K562 (cell line): ENCODE data around the gene OOSP1. TPM values are rescaled to one million over a fixed set of nuclear protein-coding genes. Genes with fewer than 3 reads are reported as not detected.

Experiments
- E2F5 ChIP-seq: sonication (generic); formaldehyde crosslinking; IDR thresholded peaks from 2 replicates; pipeline ENCODE4 v1.8.0; 2022; ENCODE audit warnings: mild to moderate bottlenecking, missing genetic modification reagents
- FOXJ2 ChIP-seq: fragments of 200-800 bp; sonication (Bioruptor generic); IDR thresholded peaks from 2 replicates; pipeline ENCODE4 v1.6.1; 2016; ENCODE audit warnings: missing genetic modification characterization, missing compliant biosample characterization
- HOMEZ ChIP-seq: fragments of 250-450 bp; sonication (Bioruptor Pico); IDR thresholded peaks from 2 replicates; pipeline ENCODE4 v1.4.0; 2020; ENCODE audit warnings: mild to moderate bottlenecking, moderate library complexity
- ILF3 ChIP-seq: fragments of 450-650 bp; IDR thresholded peaks from 2 replicates; pipeline ENCODE4 v1.6.1; 2018; ENCODE audit warnings: antibody characterized with exemption, mild to moderate bottlenecking, moderate library complexity, borderline replicate concordance
- IRF2 ChIP-seq: sonication (generic); formaldehyde crosslinking; IDR thresholded peaks from 2 replicates; pipeline ENCODE4 v1.8.1; 2022; ENCODE audit warnings: mild to moderate bottlenecking, missing genetic modification reagents
- POLR3G ChIP-seq: IDR thresholded peaks from 2 replicates; pipeline ENCODE4 v1.6.1; 2011; ENCODE audit not compliant: insufficient read length, insufficient replicate concordance; ENCODE audit errors: extremely low read depth
- RBM39 ChIP-seq: fragments of 200-400 bp; formaldehyde crosslinking; optimal IDR thresholded peaks from 2 replicates; pipeline ENCODE3; 2018; ENCODE audit warnings: low read depth, low read length
- SMARCC2 ChIP-seq: fragments of 450-650 bp; IDR thresholded peaks from 2 replicates; pipeline ENCODE4 v1.6.1; 2017; ENCODE audit warnings: antibody characterized with exemption, moderate library complexity, mild to moderate bottlenecking, low read depth
- SMARCE1 ChIP-seq: fragments of 450-650 bp; IDR thresholded peaks from 2 replicates; pipeline ENCODE4 v1.7.1; 2016; ENCODE audit warnings: mild to moderate bottlenecking
- TBL1XR1 ChIP-seq, 2 experiments: IDR thresholded peaks; 2 replicates each; pipeline ENCODE4 v1.6.1; 2012; ENCODE audit warnings: improper control_type of control experiment in 2 of 2, low read length in 2 of 2, mild to moderate bottlenecking in 1 of 2
- TCF7 ChIP-seq: sonication (generic); IDR thresholded peaks from 2 replicates; pipeline ENCODE4 v1.6.1; 2016; ENCODE audit warnings: antibody characterized with exemption, borderline replicate concordance
- TEAD2 ChIP-seq: fragments of 450-650 bp; IDR thresholded peaks from 2 replicates; pipeline ENCODE4 v1.6.1; 2016; ENCODE audit warnings: missing genetic modification characterization, control low read depth, missing compliant biosample characterization
- TGIF2 ChIP-seq: sonication (generic); formaldehyde crosslinking; IDR thresholded peaks from 2 replicates; pipeline ENCODE4 v1.8.1; 2022; ENCODE audit warnings: mild to moderate bottlenecking, missing genetic modification reagents, moderate library complexity
- ZBTB11 ChIP-seq, 3 experiments: fragments of 200-800 bp in 1 of 3; fragments of 250-450 bp in 1 of 3; fragments of 450-650 bp in 1 of 3; sonication (Bioruptor Pico) in 1 of 3; sonication (Bioruptor generic) in 1 of 3; formaldehyde crosslinking in 1 of 3; IDR thresholded peaks; 2 replicates each; pipeline versions ENCODE4 v1.6.1 to v1.8.0; 2016 to 2022; ENCODE audit warnings: mild to moderate bottlenecking in 2 of 3, missing genetic modification characterization in 2 of 3, missing compliant biosample characterization in 1 of 3, moderate library complexity in 1 of 3
- ZBTB12 ChIP-seq: fragments of 250-450 bp; sonication (Bioruptor Pico); IDR thresholded peaks from 2 replicates; pipeline ENCODE4 v1.4.0; 2020
- ZEB2 ChIP-seq: fragments of 450-650 bp; IDR thresholded peaks from 2 replicates; pipeline ENCODE4 v1.6.1; 2016
- ZNF239 ChIP-seq: fragments of 250-450 bp; sonication (Bioruptor Pico); IDR thresholded peaks from 2 replicates; pipeline ENCODE4 v1.4.0; 2020; ENCODE audit warnings: mild to moderate bottlenecking
- ZNF444 ChIP-seq: fragments of 250-450 bp; sonication (Bioruptor Pico); IDR thresholded peaks from 2 replicates; pipeline ENCODE4 v1.4.0; 2020; ENCODE audit warnings: mild to moderate bottlenecking, moderate library complexity
- ZNF445 ChIP-seq: fragments of 250-450 bp; sonication (Bioruptor Pico); IDR thresholded peaks from 2 replicates; pipeline ENCODE4 v1.4.0; 2020; ENCODE audit warnings: low read depth, mild to moderate bottlenecking, moderate library complexity
- ZNF584 ChIP-seq: fragments of 200-800 bp; sonication (Bioruptor generic); IDR thresholded peaks from 2 replicates; pipeline ENCODE4 v1.6.1; 2016; ENCODE audit warnings: low read depth, mild to moderate bottlenecking, missing genetic modification characterization, missing compliant biosample characterization
- polyA plus RNA-seq, 8 experiments: library from polyadenylated mRNA; depleted of rRNA in 4 of 8; stranded (reverse) in 5 of 8; unstranded in 3 of 8; fragments of >200 nt; fragmentation: Nextera tagmentation in 2 of 8; fragmentation: Illumina TruSeq in 1 of 8; extraction: Ambion mirVana in 2 of 8; extraction: Trizol in 1 of 8; gene quantifications; 2 replicates each; pipeline versions ENCODE4 v1.2.1 to v1.2.3, GENCODE V29; 2011 to 2014; ENCODE audit warnings: inconsistent platforms in 1 of 8, missing spikeins in 1 of 8
- total RNA-seq, 7 experiments: library from RNA; depleted of rRNA in 6 of 7; stranded (reverse); fragments of >200 nt in 6 of 7; fragmentation: Illumina TruSeq in 2 of 7; extraction: Trizol in 2 of 7; gene quantifications; 2 replicates each; pipeline versions ENCODE4 v1.2.1 to v1.2.3, GENCODE V29; 2011 to 2021; ENCODE audit warnings: low replicate concordance in 1 of 7

The OOSP1 gene
- total and polyA plus RNA-seq, 9 of the 15 experiments (the other 6 are each of a cell fraction or from before 2014, with no cell fraction given), result 0.14 to 3.0 (median 0.61) TPM

- TF ChIP-seq ZBTB11 (CRISPR knock-in tag; IDR thresholded peaks at IDR 0.05) (peak in 1 of 3 experiments; percentile 84; a peak in 2 of 6 replicates), TEAD2 (tag) (0 out of 2 replicates have a peak, but pooled peaks have one; percentile 24), ZBTB12 (peak; percentile 58; the same call in 1 of the 2 replicates), HOMEZ (0 out of 2 replicates have a peak, but pooled peaks have one; percentile 13), ILF3 (peak; percentile 57; the same call in 1 of the 2 replicates), IRF2 (CRISPR knock-in tag) (no peak), SMARCC2 (peak; percentile 97), FOXJ2 (tag) (peak; percentile 97), ZEB2 (peak; percentile 88), POLR3G (no peak), E2F5 (CRISPR knock-in tag) (0 out of 2 replicates have a peak, but pooled peaks have one; percentile 48), ZNF445 (CRISPR knock-in tag) (peak; percentile 78; the same call in 1 of the 2 replicates), TGIF2 (CRISPR knock-in tag) (no peak), ZNF444 (CRISPR knock-in tag) (0 out of 2 replicates have a peak, but pooled peaks have one; percentile 49), ZNF584 (CRISPR knock-in tag) (peak; percentile 97), RBM39 (no peak), ZNF239 (CRISPR knock-in tag) (0 out of 2 replicates have a peak, but pooled peaks have one; percentile 55), SMARCE1 (peak; percentile 99), TCF7 (peak; percentile 85; the same call in 1 of the 2 replicates), TBL1XR1 (IDR thresholded peaks at IDR 0.05; ENCODE audit: low read length in 2 of 2) (peak; percentile 89 to 96; a peak in 3 of 4 replicates)
These were observed 22.5 kb downstream of the OOSP1 start (continued) for GRCh38 chr11:59960502-59961381.
